ENCODE measurements around the gene MRPL14. TPM values are rescaled to one million over a fixed set of nuclear protein-coding genes. Genes with fewer than 3 reads are reported as not detected.

The MRPL14 gene
- total and polyA plus RNA-seq, 12 donors = 29.9 to 89.7 (median 41.4) TPM

DNA sequence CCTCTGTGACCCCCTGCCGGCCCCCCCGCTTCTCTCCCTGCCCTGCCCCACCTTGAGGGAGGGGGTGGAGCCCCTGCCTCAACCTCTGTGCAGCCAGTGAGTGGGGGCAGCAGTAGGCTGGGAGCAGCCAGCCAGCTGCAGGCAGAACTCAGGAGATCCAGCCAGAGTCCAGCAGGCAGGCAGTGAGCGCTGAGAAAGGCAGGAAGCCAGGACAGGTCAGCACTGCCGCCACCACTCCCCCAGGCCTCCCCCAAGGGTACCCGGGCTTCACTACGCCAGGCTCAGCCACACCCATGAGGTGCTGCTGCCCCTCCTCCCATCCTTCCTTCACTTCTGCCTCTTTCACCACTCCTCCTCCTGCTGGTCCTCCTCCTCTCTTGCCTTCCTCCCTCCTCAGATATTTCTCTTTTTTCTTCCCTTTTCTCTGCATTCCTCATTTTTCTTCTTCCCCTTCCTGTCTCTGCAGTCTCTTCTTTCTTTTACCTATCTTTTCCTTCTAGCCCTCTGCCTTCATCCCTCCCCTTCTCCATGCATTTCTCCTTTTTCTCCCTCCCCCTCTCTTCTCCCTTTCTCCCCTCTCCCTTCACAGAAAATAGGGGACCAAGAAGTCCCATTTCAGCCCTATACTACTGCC, 11.6 kb upstream of the MRPL14 start:
- TF ChIP-seq, protein P1, sequence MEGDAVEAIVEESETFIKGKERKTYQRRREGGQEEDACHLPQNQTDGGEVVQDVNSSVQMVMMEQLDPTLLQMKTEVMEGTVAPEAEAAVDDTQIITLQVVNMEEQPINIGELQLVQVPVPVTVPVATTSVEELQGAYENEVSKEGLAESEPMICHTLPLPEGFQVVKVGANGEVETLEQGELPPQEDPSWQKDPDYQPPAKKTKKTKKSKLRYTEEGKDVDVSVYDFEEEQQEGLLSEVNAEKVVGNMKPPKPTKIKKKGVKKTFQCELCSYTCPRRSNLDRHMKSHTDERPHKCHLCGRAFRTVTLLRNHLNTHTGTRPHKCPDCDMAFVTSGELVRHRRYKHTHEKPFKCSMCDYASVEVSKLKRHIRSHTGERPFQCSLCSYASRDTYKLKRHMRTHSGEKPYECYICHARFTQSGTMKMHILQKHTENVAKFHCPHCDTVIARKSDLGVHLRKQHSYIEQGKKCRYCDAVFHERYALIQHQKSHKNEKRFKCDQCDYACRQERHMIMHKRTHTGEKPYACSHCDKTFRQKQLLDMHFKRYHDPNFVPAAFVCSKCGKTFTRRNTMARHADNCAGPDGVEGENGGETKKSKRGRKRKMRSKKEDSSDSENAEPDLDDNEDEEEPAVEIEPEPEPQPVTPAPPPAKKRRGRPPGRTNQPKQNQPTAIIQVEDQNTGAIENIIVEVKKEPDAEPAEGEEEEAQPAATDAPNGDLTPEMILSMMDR (IDR thresholded peaks at IDR 0.05) = no peak
- Histone ChIP-seq H3K36me3 (peaks cover 0 to 97% (median 29%) of the 10 kb centered on the region in 9 donors), H3K9me3 (no peaks in the 10 kb centered on the region), H3K4me1 (peaks cover 0 to 4% (median under 1%) of the 10 kb centered on the region in 9 donors), H3K4me3 (no peak overlapping the region), H3K27me3 (no peaks in the 10 kb centered on the region), H3K27ac (no peak overlapping the region)
- intact Hi-C loops (cut with DNase I) = loop anchor here in 1 of 10 donors (5.0 kb wide), 1 partner anchor 37 kb away; no protein-coding TSS in a partner anchor
- 61 to 66% methylated on average over 6 of the region's 6 CpGs for WGBS, 2 donors
- ATAC-seq (no peak), DNase-seq (no peak)

DNA sequence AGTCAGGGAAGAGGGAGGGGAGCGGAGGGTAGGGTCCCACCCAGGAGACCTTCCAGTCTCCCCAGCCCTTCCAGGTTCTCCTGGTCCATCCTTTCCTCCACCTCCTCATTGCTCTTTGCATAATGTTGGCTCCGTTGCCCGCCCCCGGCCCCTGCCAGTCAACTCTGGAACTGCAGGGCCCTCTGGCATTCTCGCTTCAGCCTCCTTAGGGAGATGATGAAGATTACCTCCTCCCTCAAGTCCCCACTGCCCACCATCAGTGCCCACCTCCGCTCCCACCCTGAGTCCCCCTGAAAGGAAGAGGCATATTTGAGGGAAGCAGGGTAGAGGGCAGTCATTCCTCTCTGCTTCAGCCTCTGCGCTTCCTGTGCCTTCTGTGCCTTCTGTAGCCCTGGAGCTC, 8.6 kb upstream of the MRPL14 start:
- peaks cover 0 to 20% (median 11%) of the 10 kb centered on the region in 9 donors for H3K4me1 ChIP-seq
- DNase-seq (no peak), ATAC-seq (no peak)
- peaks cover 0 to 68% (median 28%) of the 10 kb centered on the region in 9 donors for H3K36me3 ChIP-seq
- no peaks in the 10 kb centered on the region for H3K9me3 ChIP-seq
- TF ChIP-seq, protein P1 (IDR thresholded peaks at IDR 0.05) = no peak
- no peak overlapping the region for H3K27ac ChIP-seq
- no peak overlapping the region for H3K4me3 ChIP-seq
- 88 to 97% methylated on average over 7 of the region's 7 CpGs for WGBS, 2 donors
- H3K27me3 ChIP-seq = no peaks in the 10 kb centered on the region
- intact Hi-C loops (cut with DNase I) = loop anchor here in 1 of 10 donors (5.0 kb wide), 1 partner anchor 34 kb away; no protein-coding TSS in a partner anchor

DNA sequence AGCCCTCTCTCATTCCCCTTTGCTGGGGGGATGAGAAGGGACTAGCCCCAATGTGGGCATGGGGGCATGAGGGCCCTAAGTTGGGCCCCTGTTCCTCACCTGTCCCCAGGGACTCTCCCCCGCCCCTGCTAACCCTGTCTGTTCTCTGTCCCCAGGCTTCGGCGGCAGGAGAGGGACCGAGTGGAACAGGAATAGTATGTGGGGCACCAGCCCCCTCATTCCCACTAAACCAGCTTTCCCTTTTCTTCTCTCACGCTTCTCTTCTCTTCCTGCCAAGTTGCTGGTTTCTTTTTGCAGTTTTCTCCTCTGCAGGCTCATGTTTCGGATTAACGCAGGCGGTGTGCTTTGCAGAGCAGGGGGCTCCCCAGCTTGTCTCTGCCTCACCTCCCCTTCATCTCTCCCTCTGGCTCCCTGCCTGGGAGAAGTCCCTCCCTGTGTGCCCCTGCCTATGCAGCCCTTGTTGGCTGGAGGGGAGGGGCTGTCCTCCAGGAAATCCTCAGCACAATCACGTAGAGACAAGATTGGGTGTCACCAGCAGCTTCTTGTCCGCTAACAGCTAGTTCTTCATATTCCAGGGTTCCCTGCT, 8.0 kb upstream of the MRPL14 start:
- Histone ChIP-seq H3K27ac (no peak overlapping the region), H3K36me3 (peaks cover 0 to 62% (median 22%) of the 10 kb centered on the region in 9 donors), H3K4me1 (peaks cover 0 to 21% (median 11%) of the 10 kb centered on the region in 9 donors), H3K4me3 (no peak overlapping the region), H3K9me3 (no peaks in the 10 kb centered on the region), H3K27me3 (no peaks in the 10 kb centered on the region)
- intact Hi-C loops (cut with DNase I) = loop anchor here in 1 of 10 donors (5.0 kb wide), 1 partner anchor 33 kb away; no protein-coding TSS in a partner anchor
- no peak for DNase-seq
- 85 to 90% methylated on average over 10 of the region's 10 CpGs for WGBS, 2 donors
- TF ChIP-seq, protein P1 (IDR thresholded peaks at IDR 0.05) = no peak
- no peak for ATAC-seq

DNA sequence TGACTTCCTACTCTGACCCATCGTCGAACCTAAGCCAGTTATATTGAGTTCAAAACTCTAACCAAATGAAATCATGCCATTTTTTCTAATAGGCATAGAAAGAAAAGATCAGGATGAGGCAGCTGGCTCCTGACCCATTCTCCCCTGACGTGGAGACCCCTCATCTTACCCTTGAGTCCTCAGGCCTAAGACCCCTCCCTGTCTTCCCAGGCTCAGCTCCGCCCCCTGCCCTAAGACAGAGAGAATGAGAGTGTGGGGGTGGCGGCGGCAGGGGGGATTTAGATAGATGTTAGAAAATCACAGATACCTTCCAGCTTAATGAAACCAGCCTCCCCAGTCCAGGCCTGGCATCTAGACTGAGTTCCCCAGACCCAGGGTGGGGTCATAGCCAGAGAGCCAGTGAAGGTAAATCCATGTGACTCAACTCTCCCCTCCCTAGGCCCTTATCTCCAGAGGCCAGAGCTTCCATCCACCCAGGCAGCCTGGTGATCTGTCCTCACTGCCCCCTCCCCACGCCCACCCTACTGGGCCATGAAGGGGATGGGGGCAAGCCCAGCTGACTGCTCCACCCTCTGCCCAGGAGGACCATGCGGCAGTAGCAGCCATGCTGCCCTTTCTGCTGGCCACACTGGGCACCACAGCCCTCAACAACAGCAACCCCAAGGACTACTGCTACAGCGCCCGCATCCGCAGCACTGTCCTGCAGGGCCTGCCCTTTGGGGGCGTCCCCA, 6.9 kb upstream of the MRPL14 start:
- no peak overlapping the region for H3K27ac ChIP-seq
- TF ChIP-seq, protein P1 (IDR thresholded peaks at IDR 0.05) = no peak
- H3K4me3 ChIP-seq = no peak overlapping the region
- no peaks in the 10 kb centered on the region for H3K27me3 ChIP-seq
- intact Hi-C loops (cut with DNase I) = loop anchor here in 2 of 10 donors (5.0 kb wide), 1 partner anchor 37 kb away; no protein-coding TSS in a partner anchor
- peaks cover 0 to 51% (median 18%) of the 10 kb centered on the region in 9 donors for H3K36me3 ChIP-seq
- peaks cover 0 to 28% (median 11%) of the 10 kb centered on the region in 9 donors for H3K4me1 ChIP-seq
- 90 to 92% methylated on average over 12 of the region's 12 CpGs for WGBS, 2 donors
- H3K9me3 ChIP-seq = no peaks in the 10 kb centered on the region
- no peak for DNase-seq
- no peak for ATAC-seq

Data from heart right ventricle (tissue), 16 donors.